Stimulated activated naive B cell treated with anti-CD40 and anti-IgM and Interleukin-4, amounts not matched to agents 10 μg/mL and 1 μg/mL and 100 μg/mL, for 72 hours (primary cell): ENCODE data around the gene PLD4.

Experiments used
- ATAC-seq, 2 donors: fragments of 150-1000 bp; cut with Tn5 transposase; replicated peaks; 2 replicates each; pipeline ENCODE4 v1.10.0; 2021; ENCODE audit warnings: moderate library complexity in 1 of 2
- DNase-seq: peaks from one replicate; pipeline ENCODE4 v3.0.0; 2021
- H3K27ac Mint-ChIP-seq: one replicate; pipeline ENCODE4 v1.8.0; 2022; ENCODE audit warnings: mild to moderate bottlenecking, mixed read lengths
- H3K27me3 Mint-ChIP-seq, 2 donors: one replicate each; pipeline ENCODE4 v1.8.0; 2022; ENCODE audit warnings: mixed read lengths in 2 of 2
- H3K36me3 Mint-ChIP-seq, 2 donors: one replicate each; pipeline ENCODE4 v1.8.0; 2022; ENCODE audit warnings: mixed read lengths in 2 of 2, mild to moderate bottlenecking in 1 of 2
- H3K4me1 Mint-ChIP-seq, 2 donors: one replicate each; pipeline ENCODE4 v1.8.0; 2022; ENCODE audit warnings: mixed read lengths in 2 of 2, mild to moderate bottlenecking in 1 of 2
- H3K4me3 Mint-ChIP-seq, 2 donors: one replicate each; pipeline ENCODE4 v1.8.0; 2022; ENCODE audit warnings: mild to moderate bottlenecking in 2 of 2, mixed read lengths in 2 of 2, moderate library complexity in 1 of 2
- H3K9me3 Mint-ChIP-seq, 2 donors: one replicate each; pipeline ENCODE4 v1.8.0; 2022; ENCODE audit warnings: mixed read lengths in 2 of 2, mild to moderate bottlenecking in 1 of 2

PLD4 gene

GRCh38 chr14:104925855-104926609 is 1.4 kb downstream of the PLD4 start:
- H3K27me3 Mint-ChIP-seq: no peaks in the 10 kb centered on the region
- DNase-seq: no peak
- H3K9me3 Mint-ChIP-seq: peaks cover 0 to 4% of the 10 kb centered on the region in 2 donors
- peaks cover 7 to 25% of the 10 kb centered on the region in 2 donors for H3K36me3 Mint-ChIP-seq
- peak overlapping the region; percentile 94 for H3K27ac Mint-ChIP-seq
- peak; percentile 2 to 3 for ATAC-seq
- peaks cover 46 to 72% of the 10 kb centered on the region in 2 donors for H3K4me1 Mint-ChIP-seq
- peak overlapping the region; percentile 89 to 90 for H3K4me3 Mint-ChIP-seq

GRCh38 chr14:104926619-104927431 is 2.1 kb downstream of the PLD4 start:
- DNase-seq: peak; percentile 77
- Mint-ChIP-seq H3K9me3 (peaks cover 0 to 4% of the 10 kb centered on the region in 2 donors), H3K4me3 (peak overlapping the region; percentile 89 to 90), H3K36me3 (peaks cover 9 to 27% of the 10 kb centered on the region in 2 donors), H3K27me3 (no peaks in the 10 kb centered on the region), H3K27ac (peak overlapping the region; percentile 94), H3K4me1 (peaks cover 47 to 76% of the 10 kb centered on the region in 2 donors)
- peak; percentile 81 to 85 for ATAC-seq

GRCh38 chr14:104927432-104927816 is 2.7 kb downstream of the PLD4 start:
- Mint-ChIP-seq H3K27me3 (no peaks in the 10 kb centered on the region), H3K27ac (peak overlapping the region; percentile 73), H3K4me1 (peaks cover 45 to 70% of the 10 kb centered on the region in 2 donors), H3K9me3 (peaks cover 0 to 4% of the 10 kb centered on the region in 2 donors), H3K4me3 (peak overlapping the region; percentile 89 to 90), H3K36me3 (peaks cover 9 to 27% of the 10 kb centered on the region in 2 donors)
- no peak for DNase-seq
- ATAC-seq: no peak

- Mint-ChIP-seq H3K36me3 (peaks cover 9 to 27% of the 10 kb centered on the region in 2 donors), H3K4me3 (peak overlapping the region; percentile 89 to 90), H3K27me3 (no peaks in the 10 kb centered on the region), H3K27ac (no peak overlapping the region), H3K9me3 (peaks cover 0 to 4% of the 10 kb centered on the region in 2 donors), H3K4me1 (peaks cover 41 to 67% of the 10 kb centered on the region in 2 donors)
- ATAC-seq (no peak), DNase-seq (no peak)
Observed at GRCh38 chr14:104927901-104928300, 3.2 kb downstream of the PLD4 start.

GRCh38 chr14:104928391-104929133 is 3.9 kb downstream of the PLD4 start:
- Mint-ChIP-seq H3K27me3 (no peaks in the 10 kb centered on the region), H3K36me3 (peaks cover 12 to 27% of the 10 kb centered on the region in 2 donors), H3K9me3 (peaks cover 0 to 4% of the 10 kb centered on the region in 2 donors), H3K4me1 (peaks cover 41 to 65% of the 10 kb centered on the region in 2 donors), H3K27ac (no peak overlapping the region), H3K4me3 (peak overlapping the region in 1 of 2 donors; percentile 8)
- DNase-seq (no peak), ATAC-seq (no peak)

- Mint-ChIP-seq H3K4me1 (peaks cover 33 to 60% of the 10 kb centered on the region in 2 donors), H3K4me3 (no peak overlapping the region), H3K9me3 (no peaks in the 10 kb centered on the region), H3K36me3 (peaks cover 12 to 23% of the 10 kb centered on the region in 2 donors), H3K27me3 (no peaks in the 10 kb centered on the region), H3K27ac (no peak overlapping the region)
- ATAC-seq: no peak
- DNase-seq: no peak
Observed at GRCh38 chr14:104929268-104930230, 4.9 kb downstream of the PLD4 start.

GRCh38 chr14:104930526-104931303 is 6.0 kb downstream of the PLD4 start:
- Mint-ChIP-seq H3K36me3 (peaks cover 12 to 23% of the 10 kb centered on the region in 2 donors), H3K27me3 (no peaks in the 10 kb centered on the region), H3K4me1 (peaks cover 31 to 56% of the 10 kb centered on the region in 2 donors), H3K4me3 (no peak overlapping the region), H3K9me3 (no peaks in the 10 kb centered on the region), H3K27ac (no peak overlapping the region)
- ATAC-seq (no peak), DNase-seq (no peak)

GRCh38 chr14:104931304-104931770 is 6.7 kb downstream of the PLD4 start:
- ATAC-seq: no peak
- H3K27me3 Mint-ChIP-seq: no peaks in the 10 kb centered on the region
- no peak overlapping the region for H3K4me3 Mint-ChIP-seq
- no peak overlapping the region for H3K27ac Mint-ChIP-seq
- peaks cover 12 to 23% of the 10 kb centered on the region in 2 donors for H3K36me3 Mint-ChIP-seq
- no peak for DNase-seq
- H3K9me3 Mint-ChIP-seq: no peaks in the 10 kb centered on the region
- H3K4me1 Mint-ChIP-seq: peaks cover 28 to 49% of the 10 kb centered on the region in 2 donors

GRCh38 chr14:104931771-104932675 is 7.3 kb downstream of the PLD4 start:
- peaks cover 12 to 23% of the 10 kb centered on the region in 2 donors for H3K36me3 Mint-ChIP-seq
- H3K4me1 Mint-ChIP-seq: peaks cover 24 to 42% of the 10 kb centered on the region in 2 donors
- no peaks in the 10 kb centered on the region for H3K9me3 Mint-ChIP-seq
- no peaks in the 10 kb centered on the region for H3K27me3 Mint-ChIP-seq
- ATAC-seq: no peak
- DNase-seq: no peak
- H3K4me3 Mint-ChIP-seq: peak overlapping the region in 1 of 2 donors; percentile 18
- no peak overlapping the region for H3K27ac Mint-ChIP-seq

- Mint-ChIP-seq H3K36me3 (peaks cover 12 to 23% of the 10 kb centered on the region in 2 donors), H3K27ac (peak overlapping the region; percentile 32), H3K27me3 (no peaks in the 10 kb centered on the region), H3K4me1 (peaks cover 17 to 33% of the 10 kb centered on the region in 2 donors), H3K4me3 (peak overlapping the region; percentile 76 to 85), H3K9me3 (no peaks in the 10 kb centered on the region)
- peak; percentile 84 for DNase-seq
- peak; percentile 80 to 88 for ATAC-seq
Observed at GRCh38 chr14:104932676-104933631, 8.3 kb downstream of the PLD4 start.
